ENCODE results near the gene PITPNB.

The PITPNB gene

GRCh38 chr22:27808451-27809225 lies 110.4 kb downstream of the PITPNB start:
- TF ChIP-seq REST (IDR thresholded peaks at IDR 0.05; ENCODE audit: insufficient read depth in 1 of 2, low read depth in 2 of 2, low read length in 2 of 2) = no peak
- TF ChIP-seq TAF1 (IDR thresholded peaks at IDR 0.05; ENCODE audit: borderline replicate concordance, insufficient read depth, low read length) = no peak

- no peak for TF ChIP-seq REST (IDR thresholded peaks at IDR 0.05; ENCODE audit: insufficient read depth in 1 of 2, low read depth in 2 of 2, low read length in 2 of 2)
- TF ChIP-seq SIN3A (IDR thresholded peaks at IDR 0.05; ENCODE audit: borderline replicate concordance, insufficient read depth, low read length) = no peak
- TF ChIP-seq TAF1 (IDR thresholded peaks at IDR 0.05; ENCODE audit: borderline replicate concordance, insufficient read depth, low read length) = no peak
- no peak for TF ChIP-seq FOXP2 (optimal IDR thresholded peaks at IDR 0.05; ENCODE audit: borderline replicate concordance, extremely low read depth, extremely low read length, insufficient read depth)
- no peak for TF ChIP-seq POLR2AphosphoS5 (IDR thresholded peaks at IDR 0.05; ENCODE audit: low read depth, low read length)
These were observed 113.2 kb downstream of the PITPNB start for GRCh38 chr22:27805841-27806240.

GRCh38 chr22:27804470-27805297 lies 114.4 kb downstream of the PITPNB start:
- TF ChIP-seq SIN3A (IDR thresholded peaks at IDR 0.05; ENCODE audit: borderline replicate concordance, insufficient read depth, low read length) (no peak), FOXP2 (optimal IDR thresholded peaks at IDR 0.05; ENCODE audit: borderline replicate concordance, extremely low read depth, extremely low read length, insufficient read depth) (peak; percentile 29)

GRCh38 chr22:27803841-27804415 lies 115.1 kb downstream of the PITPNB start:
- TF ChIP-seq TAF1 (IDR thresholded peaks at IDR 0.05; ENCODE audit: borderline replicate concordance, insufficient read depth, low read length) (no peak), REST (IDR thresholded peaks at IDR 0.05; ENCODE audit: insufficient read depth in 1 of 2, low read depth in 2 of 2, low read length in 2 of 2) (no peak), POLR2AphosphoS5 (IDR thresholded peaks at IDR 0.05; ENCODE audit: low read depth, low read length) (no peak), SIN3A (IDR thresholded peaks at IDR 0.05; ENCODE audit: borderline replicate concordance, insufficient read depth, low read length) (no peak), FOXP2 (optimal IDR thresholded peaks at IDR 0.05; ENCODE audit: borderline replicate concordance, extremely low read depth, extremely low read length, insufficient read depth) (no peak)

- TF ChIP-seq FOXP2 (optimal IDR thresholded peaks at IDR 0.05; ENCODE audit: borderline replicate concordance, extremely low read depth, extremely low read length, insufficient read depth) (peak; percentile 63), TAF1 (IDR thresholded peaks at IDR 0.05; ENCODE audit: borderline replicate concordance, insufficient read depth, low read length) (no peak)
These were observed 116.5 kb downstream of the PITPNB start for GRCh38 chr22:27802346-27803073.
